ENCODE results near the gene GABRB2.
"Not testable (repeated sequence)": the region's sequence is repeated elsewhere in the genome, so short reads cannot be mapped to it uniquely, and the experiment has no call there.

The GABRB2 gene

GRCh38 chr5:161546470-161547301 lies at the start of gene GABRB2:
Gene GABRB2 (minus strand): TSS chr5:161546725. CDS start chr5:161546643, 82 bp downstream.
- DNase-seq, result peak in 13 of 14 donors; percentile 17 to 80 (median 38)

- no peak for DNase-seq
Observed at GRCh38 chr5:161585798-161586197, 39.3 kb upstream of the GABRB2 start.

GRCh38 chr5:161580621-161581020 lies 34.1 kb upstream of the GABRB2 start:
- no peak for DNase-seq

- DNase-seq, result no peak
Observed at GRCh38 chr5:161572914-161573313, 26.4 kb upstream of the GABRB2 start.

- no peak for DNase-seq
Observed at GRCh38 chr5:161566081-161566480, 19.6 kb upstream of the GABRB2 start.

GRCh38 chr5:161562446-161562845 lies 15.9 kb upstream of the GABRB2 start:
- DNase-seq, result no peak

- peak in 1 of 14 donors; percentile 59 for DNase-seq
Observed at GRCh38 chr5:161549106-161549505, 2.6 kb upstream of the GABRB2 start.

GRCh38 chr5:161548487-161549094 lies 2.1 kb upstream of the GABRB2 start:
- no peak for DNase-seq

- peak in 1 of 14 donors; percentile 74 for DNase-seq
Observed at GRCh38 chr5:161547738-161548486, 1.4 kb upstream of the GABRB2 start.

- peak in 1 of 14 donors; percentile 68 for DNase-seq
Observed at GRCh38 chr5:161547406-161547737, 847 bp upstream of the GABRB2 start.

GRCh38 chr5:161546095-161546469 lies 443 bp downstream of the GABRB2 start:
- DNase-seq, result peak in 1 of 14 donors; percentile 29

- peak in 1 of 14 donors; percentile 48 for DNase-seq
Observed at GRCh38 chr5:161545344-161546094, 1.0 kb downstream of the GABRB2 start.

- peak in 7 of 14 donors; percentile 3 to 64 (median 13) for DNase-seq
Observed at GRCh38 chr5:161544350-161544765, 2.2 kb downstream of the GABRB2 start.

GRCh38 chr5:161539016-161539415 lies 7.5 kb downstream of the GABRB2 start:
- DNase-seq, result no peak

- DNase-seq, result no peak
Observed at GRCh38 chr5:161535762-161536161, 10.8 kb downstream of the GABRB2 start.

- DNase-seq, result peak in 1 of 14 donors; percentile 43
Observed at GRCh38 chr5:161530700-161531099, 15.8 kb downstream of the GABRB2 start.

- DNase-seq, result no peak
Observed at GRCh38 chr5:161513942-161514341, 32.6 kb downstream of the GABRB2 start.

- no peak for DNase-seq
Observed at GRCh38 chr5:161507591-161507990, 38.9 kb downstream of the GABRB2 start.

- DNase-seq, result not testable (repeated sequence)
Observed at GRCh38 chr5:161505160-161505559, 41.4 kb downstream of the GABRB2 start.

- no peak for DNase-seq
Observed at GRCh38 chr5:161498531-161498930, 48.0 kb downstream of the GABRB2 start.

- peak in 1 of 14 donors; percentile 88 for DNase-seq
Observed at GRCh38 chr5:161483721-161484120, 62.8 kb downstream of the GABRB2 start.

GRCh38 chr5:161481922-161482321 lies 64.6 kb downstream of the GABRB2 start:
- no peak for DNase-seq

Measured in C1 segment of cervical spinal cord (tissue), 14 donors.